SK-N-SH (cell line): ENCODE data around the gene KIF18B.

Experiments used
- CHD2 ChIP-seq: fragments of 150-350 bp; IDR thresholded peaks from 2 replicates; pipeline ENCODE4 v1.6.1; 2018; ENCODE audit warnings: low read length; ENCODE audit not compliant: partially characterized antibody
- CTCF ChIP-seq: fragments of 200-600 bp; sonication (generic); IDR thresholded peaks from 2 replicates; pipeline ENCODE4 v1.6.1; 2017; ENCODE audit warnings: antibody characterized with exemption, mild to moderate bottlenecking, moderate library complexity
- EP300 ChIP-seq, 2 experiments: IDR thresholded peaks; 2 replicates each; pipeline versions ENCODE4 v1.4.0 to v1.6.1; 2012; ENCODE audit warnings: borderline replicate concordance in 1 of 2, low read depth in 1 of 2, low read length in 1 of 2
- GABPA ChIP-seq: IDR thresholded peaks from 2 replicates; pipeline ENCODE4 v1.4.0; 2012; ENCODE audit warnings: low read depth, mild to moderate bottlenecking
- MXI1 ChIP-seq: IDR thresholded peaks from 2 replicates; pipeline ENCODE4 v1.6.1; 2012; ENCODE audit warnings: mild to moderate bottlenecking, low read depth, low read length, improper control_type of control experiment
- POLR2AphosphoS5 ChIP-seq: IDR thresholded peaks from 2 replicates; pipeline ENCODE4 v1.6.1; 2012; ENCODE audit warnings: low read depth, low read length
- RFX5 ChIP-seq: IDR thresholded peaks from 2 replicates; pipeline ENCODE4 v1.6.1; 2012; ENCODE audit warnings: mild to moderate bottlenecking, improper control_type of control experiment, low read length
- TAF1 ChIP-seq: IDR thresholded peaks from 2 replicates; pipeline ENCODE4 v1.6.1; 2012; ENCODE audit warnings: low read depth, mild to moderate bottlenecking, low read length, moderate library complexity, borderline replicate concordance
- TF ChIP-seq, protein P1 (sequence below): IDR thresholded peaks from 2 replicates; pipeline ENCODE4 v1.4.0; 2012; ENCODE audit warnings: low read depth
- TF ChIP-seq, protein P2 (sequence below): IDR thresholded peaks from 2 replicates; pipeline ENCODE4 v1.6.1; 2012; ENCODE audit warnings: mild to moderate bottlenecking, low read depth, low read length, moderate library complexity

- TF ChIP-seq CTCF (no peak), TAF1 (no peak), EP300 (IDR thresholded peaks at IDR 0.05; ENCODE audit: borderline replicate concordance in 1 of 2, low read depth in 1 of 2, low read length in 1 of 2) (no peak), RFX5 (no peak), POLR2AphosphoS5 (no peak), GABPA (no peak), CHD2 (no peak), MXI1 (no peak)
- TF ChIP-seq, protein P1, sequence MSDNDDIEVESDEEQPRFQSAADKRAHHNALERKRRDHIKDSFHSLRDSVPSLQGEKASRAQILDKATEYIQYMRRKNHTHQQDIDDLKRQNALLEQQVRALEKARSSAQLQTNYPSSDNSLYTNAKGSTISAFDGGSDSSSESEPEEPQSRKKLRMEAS = no peak
- TF ChIP-seq, protein P2, sequence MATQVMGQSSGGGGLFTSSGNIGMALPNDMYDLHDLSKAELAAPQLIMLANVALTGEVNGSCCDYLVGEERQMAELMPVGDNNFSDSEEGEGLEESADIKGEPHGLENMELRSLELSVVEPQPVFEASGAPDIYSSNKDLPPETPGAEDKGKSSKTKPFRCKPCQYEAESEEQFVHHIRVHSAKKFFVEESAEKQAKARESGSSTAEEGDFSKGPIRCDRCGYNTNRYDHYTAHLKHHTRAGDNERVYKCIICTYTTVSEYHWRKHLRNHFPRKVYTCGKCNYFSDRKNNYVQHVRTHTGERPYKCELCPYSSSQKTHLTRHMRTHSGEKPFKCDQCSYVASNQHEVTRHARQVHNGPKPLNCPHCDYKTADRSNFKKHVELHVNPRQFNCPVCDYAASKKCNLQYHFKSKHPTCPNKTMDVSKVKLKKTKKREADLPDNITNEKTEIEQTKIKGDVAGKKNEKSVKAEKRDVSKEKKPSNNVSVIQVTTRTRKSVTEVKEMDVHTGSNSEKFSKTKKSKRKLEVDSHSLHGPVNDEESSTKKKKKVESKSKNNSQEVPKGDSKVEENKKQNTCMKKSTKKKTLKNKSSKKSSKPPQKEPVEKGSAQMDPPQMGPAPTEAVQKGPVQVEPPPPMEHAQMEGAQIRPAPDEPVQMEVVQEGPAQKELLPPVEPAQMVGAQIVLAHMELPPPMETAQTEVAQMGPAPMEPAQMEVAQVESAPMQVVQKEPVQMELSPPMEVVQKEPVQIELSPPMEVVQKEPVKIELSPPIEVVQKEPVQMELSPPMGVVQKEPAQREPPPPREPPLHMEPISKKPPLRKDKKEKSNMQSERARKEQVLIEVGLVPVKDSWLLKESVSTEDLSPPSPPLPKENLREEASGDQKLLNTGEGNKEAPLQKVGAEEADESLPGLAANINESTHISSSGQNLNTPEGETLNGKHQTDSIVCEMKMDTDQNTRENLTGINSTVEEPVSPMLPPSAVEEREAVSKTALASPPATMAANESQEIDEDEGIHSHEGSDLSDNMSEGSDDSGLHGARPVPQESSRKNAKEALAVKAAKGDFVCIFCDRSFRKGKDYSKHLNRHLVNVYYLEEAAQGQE = no peak
Measured at GRCh38 chr17:44989552-44990138, 42.1 kb upstream of the KIF18B start.
